HCT116 (cell line): ENCODE measurements around the gene LIPE.

Experiments
- ATF3 ChIP-seq: IDR thresholded peaks from 2 replicates; pipeline ENCODE4 v1.6.1; 2012
- CTCF ChIP-seq, 3 experiments: fragments of 200-600 bp in 1 of 3; sonication (generic) in 1 of 3; IDR thresholded peaks in 2 of 3; conservative IDR thresholded peaks in 1 of 3; 2 replicates each; pipeline ENCODE4 v1.5.1; 2012 to 2017; ENCODE audit warnings: low read depth in 2 of 3, low read length in 2 of 3, antibody characterized with exemption in 1 of 3, borderline replicate concordance in 1 of 3, control low read depth in 1 of 3, mild to moderate bottlenecking in 1 of 3, mixed read lengths in 1 of 3, mixed run types in 1 of 3, moderate library complexity in 1 of 3; ENCODE audit not compliant: insufficient read depth in 1 of 3
- EZH2 ChIP-seq: fragments of 200-600 bp; sonication (generic); IDR thresholded peaks from 2 replicates; pipeline ENCODE4 v1.6.1; 2017; ENCODE audit warnings: antibody characterized with exemption, mixed run types
- JUND ChIP-seq: IDR thresholded peaks from 2 replicates; pipeline ENCODE4 v1.6.1; 2012
- POLR2AphosphoS5 ChIP-seq: IDR thresholded peaks from 2 replicates; pipeline ENCODE4 v1.6.1; 2011; ENCODE audit warnings: mild to moderate bottlenecking, low read depth, low read length, moderate library complexity
- SIN3A ChIP-seq: IDR thresholded peaks from 2 replicates; pipeline ENCODE4 v1.6.1; 2012; ENCODE audit warnings: low read depth
- ZNF274 ChIP-seq: fragments of 200-500 bp; sonication (Bioruptor generic); IDR thresholded peaks from 2 replicates; pipeline ENCODE4 v1.6.1; 2014; ENCODE audit warnings: mild to moderate bottlenecking, low read depth, low read length, inconsistent platforms
- TF ChIP-seq, protein P1 (sequence below): IDR thresholded peaks from 2 replicates; pipeline ENCODE4 v1.6.1; 2012; ENCODE audit warnings: low read depth

DNA sequence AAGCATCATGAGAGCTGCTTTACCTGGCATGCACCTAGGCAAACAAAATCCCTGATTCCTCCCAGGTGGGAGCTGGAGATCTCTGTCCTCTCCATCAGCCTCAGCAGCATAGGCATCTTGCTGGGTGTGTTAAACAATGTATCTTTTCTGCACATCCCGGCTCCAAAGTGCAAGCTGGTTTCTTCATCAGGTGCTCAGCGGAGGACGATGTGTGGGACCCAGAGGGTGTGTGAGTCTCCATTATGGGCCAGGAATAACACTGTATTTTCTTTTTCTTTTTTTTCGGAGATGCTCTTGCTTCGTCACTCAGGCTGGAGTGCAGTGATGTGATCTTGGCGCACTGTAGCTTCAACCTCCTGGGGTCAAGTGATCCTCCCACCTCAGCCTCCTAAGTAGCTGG, 47.0 kb downstream of the LIPE start:
- no peak for TF ChIP-seq CTCF (IDR thresholded peaks at IDR 0.05 in 2 of 3, conservative IDR thresholded peaks at IDR 0.05 in 1 of 3; ENCODE audit: borderline replicate concordance in 1 of 3, insufficient read depth in 1 of 3, low read depth in 2 of 3, low read length in 2 of 3)
- TF ChIP-seq EZH2 = no peak
- TF ChIP-seq SIN3A = no peak
- TF ChIP-seq ATF3 = no peak
- no peak for TF ChIP-seq JUND
- TF ChIP-seq ZNF274 = no peak
- TF ChIP-seq, protein P1, sequence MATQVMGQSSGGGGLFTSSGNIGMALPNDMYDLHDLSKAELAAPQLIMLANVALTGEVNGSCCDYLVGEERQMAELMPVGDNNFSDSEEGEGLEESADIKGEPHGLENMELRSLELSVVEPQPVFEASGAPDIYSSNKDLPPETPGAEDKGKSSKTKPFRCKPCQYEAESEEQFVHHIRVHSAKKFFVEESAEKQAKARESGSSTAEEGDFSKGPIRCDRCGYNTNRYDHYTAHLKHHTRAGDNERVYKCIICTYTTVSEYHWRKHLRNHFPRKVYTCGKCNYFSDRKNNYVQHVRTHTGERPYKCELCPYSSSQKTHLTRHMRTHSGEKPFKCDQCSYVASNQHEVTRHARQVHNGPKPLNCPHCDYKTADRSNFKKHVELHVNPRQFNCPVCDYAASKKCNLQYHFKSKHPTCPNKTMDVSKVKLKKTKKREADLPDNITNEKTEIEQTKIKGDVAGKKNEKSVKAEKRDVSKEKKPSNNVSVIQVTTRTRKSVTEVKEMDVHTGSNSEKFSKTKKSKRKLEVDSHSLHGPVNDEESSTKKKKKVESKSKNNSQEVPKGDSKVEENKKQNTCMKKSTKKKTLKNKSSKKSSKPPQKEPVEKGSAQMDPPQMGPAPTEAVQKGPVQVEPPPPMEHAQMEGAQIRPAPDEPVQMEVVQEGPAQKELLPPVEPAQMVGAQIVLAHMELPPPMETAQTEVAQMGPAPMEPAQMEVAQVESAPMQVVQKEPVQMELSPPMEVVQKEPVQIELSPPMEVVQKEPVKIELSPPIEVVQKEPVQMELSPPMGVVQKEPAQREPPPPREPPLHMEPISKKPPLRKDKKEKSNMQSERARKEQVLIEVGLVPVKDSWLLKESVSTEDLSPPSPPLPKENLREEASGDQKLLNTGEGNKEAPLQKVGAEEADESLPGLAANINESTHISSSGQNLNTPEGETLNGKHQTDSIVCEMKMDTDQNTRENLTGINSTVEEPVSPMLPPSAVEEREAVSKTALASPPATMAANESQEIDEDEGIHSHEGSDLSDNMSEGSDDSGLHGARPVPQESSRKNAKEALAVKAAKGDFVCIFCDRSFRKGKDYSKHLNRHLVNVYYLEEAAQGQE = no peak
- TF ChIP-seq POLR2AphosphoS5 = no peak
